ENCODE data around the gene SHROOM3.
A peak's percentile ranks its signal among the peaks of the same experiment; 100 is the strongest.
"Not testable (repeated sequence)": the region's sequence is repeated elsewhere in the genome, so short reads cannot be mapped to it uniquely, and the experiment has no call there.

Gene SHROOM3

DNA sequence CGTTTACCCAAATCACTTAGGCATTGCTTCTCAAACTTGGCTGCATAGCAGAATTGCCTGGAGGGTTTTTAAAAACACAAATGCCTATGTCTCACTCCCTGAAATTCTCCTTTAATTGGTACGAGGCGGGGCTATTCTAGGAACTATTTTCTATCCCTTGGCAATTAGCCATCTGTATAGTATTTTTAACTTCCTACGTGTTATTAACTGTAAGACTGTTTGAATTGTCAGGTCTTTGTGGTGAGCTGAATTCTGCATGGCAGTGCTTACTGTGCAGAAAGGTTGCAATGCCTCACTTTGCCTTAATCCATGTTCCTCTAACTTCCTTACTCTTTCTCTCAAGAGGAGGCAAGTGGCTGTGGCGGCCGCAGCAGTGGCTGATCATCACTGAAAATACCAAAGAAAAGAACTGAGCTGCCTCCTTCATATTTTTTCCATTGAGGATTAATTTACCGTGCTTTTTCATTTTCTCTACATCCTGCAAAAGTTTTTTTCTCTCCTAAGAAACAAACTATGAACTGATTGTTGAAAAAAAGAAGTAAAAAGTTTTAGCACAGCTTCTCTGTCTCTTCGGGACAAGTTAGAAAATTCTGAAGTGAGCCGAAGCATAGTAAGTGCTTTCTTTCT is at the start of gene SHROOM3:
Gene SHROOM3 (plus strand): TSS at position 329 of the 627 bp plus-strand sequence. CDS start 824 bp downstream, outside the sequence.
- DNase-seq, result no peak

DNA sequence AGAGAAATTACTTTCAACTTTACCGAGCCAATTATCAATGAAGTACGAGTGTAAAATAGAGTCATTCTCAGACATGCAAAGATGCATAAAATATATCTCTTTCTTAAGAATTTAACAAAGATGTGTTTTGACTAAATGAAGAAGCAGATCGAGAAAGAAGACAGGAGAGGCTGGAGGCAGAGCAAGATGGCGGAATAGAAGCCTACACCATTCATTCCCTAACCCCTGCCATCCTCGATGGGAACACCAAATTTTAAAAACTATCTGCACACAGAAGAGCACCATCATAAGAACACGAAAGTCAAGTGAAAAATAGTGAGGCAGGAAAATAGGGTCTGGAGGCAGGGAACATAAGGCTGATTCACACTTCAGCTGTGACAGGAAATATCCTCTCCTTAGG is 49.1 kb upstream of the SHROOM3 start:
- DNase-seq, result no peak

- DNase-seq, result no peak
Measured at GRCh38 chr4:76386566-76387305, 48.3 kb upstream of the SHROOM3 start.

DNA sequence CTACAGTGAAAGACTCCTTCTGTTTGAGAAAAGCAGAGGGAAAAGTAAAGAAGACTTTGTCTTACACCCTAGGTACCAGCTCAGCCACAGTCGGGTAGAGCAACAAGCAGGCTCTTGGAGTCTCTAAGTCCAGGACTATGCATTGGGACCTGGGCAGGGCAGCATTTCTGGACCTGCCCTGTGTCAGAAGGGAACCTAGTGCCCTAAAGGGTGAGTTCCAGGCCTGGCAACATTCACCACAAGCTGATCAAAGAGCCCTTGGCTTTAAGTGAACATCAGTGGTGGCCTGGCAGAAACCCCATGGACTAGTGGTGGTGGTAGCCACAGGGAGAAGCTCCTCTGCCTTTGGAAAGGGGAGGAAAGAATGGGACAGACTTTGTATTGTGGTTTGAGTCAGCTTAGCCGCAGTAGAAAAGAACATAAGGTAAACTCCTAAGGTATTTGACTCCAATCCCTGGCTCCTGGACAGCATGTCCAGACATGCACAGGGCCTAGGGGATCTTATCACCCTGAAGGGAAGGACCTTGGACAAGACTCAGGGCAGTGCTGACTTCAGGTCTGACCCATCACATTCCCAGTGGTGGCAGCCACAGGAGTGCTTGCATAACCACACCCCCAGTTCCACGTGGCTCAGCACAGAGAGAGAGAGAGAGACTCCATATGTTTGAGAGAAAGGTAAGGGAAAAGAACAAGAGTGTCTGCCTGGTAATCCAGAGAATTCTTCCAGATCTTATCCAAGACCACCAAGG is 46.7 kb upstream of the SHROOM3 start:
- DNase-seq, result no peak

DNA sequence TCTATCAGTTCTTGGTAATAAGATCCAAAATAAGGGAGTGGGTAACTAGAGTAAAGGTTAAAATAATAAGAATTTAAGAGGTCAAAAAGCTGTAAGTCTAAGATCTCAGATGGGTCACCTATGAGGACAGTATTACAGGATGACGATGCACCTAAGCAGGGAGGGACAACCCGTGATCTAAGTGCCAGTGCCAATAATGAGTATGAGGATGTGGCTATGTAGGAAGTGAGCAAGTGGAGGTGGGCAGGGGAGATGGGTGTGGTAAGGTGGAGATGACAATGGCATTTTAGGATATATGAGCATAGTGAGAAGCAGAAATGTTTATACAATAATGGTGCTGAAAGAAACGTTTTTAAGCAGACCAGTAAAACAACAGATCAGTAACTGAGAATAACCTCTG is 33.4 kb upstream of the SHROOM3 start:
- DNase-seq, result no peak

DNA sequence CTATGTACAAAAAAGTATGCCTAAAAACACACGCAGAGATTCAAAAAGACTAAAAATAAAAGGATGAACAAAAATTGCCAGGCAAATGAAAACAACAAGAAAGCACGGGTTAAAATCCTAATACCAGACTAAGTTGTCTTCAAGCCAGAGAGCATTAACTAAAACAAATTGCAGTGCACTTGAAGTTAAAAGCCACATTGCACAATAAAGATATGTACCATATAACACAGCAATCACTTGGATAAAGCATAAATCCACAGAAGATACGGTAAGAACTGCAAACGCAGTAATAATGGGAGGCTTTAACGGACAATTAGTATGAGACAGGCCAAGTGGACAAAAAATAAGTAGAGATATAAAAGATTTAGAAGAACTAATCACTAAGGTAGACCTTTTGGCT is 28.9 kb upstream of the SHROOM3 start:
- DNase-seq, result no peak

DNA sequence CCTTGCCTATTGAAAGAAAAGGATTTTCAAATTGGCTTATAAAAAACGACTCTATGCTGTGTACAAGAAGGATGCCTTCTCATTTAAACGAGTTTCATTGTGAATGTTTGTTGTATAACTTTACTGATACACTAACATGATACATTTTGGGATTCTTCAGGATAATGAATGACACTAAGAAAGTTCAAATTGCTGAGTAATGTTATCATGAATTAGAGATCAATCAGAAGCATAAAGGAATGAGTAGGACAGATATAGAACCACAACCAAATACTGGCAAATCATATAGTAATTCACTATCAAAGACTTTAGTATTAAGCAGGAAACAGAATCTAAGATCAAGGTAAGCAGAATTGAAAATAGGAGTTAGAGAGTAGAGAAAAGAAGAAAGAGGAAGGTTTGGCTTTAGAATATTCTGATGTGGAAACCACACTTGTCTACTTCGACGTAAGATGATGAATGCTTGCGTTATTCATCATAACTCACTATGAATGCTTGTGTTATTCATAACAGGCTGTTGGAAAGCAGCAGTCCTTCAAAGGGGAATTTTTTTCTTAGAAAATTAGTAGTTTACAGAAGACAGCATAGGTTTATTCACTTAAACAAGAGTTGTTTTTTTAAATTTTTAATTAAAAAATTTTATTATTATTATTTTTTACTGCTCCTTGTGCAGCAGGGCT is 27.4 kb upstream of the SHROOM3 start:
- no peak for DNase-seq

DNA sequence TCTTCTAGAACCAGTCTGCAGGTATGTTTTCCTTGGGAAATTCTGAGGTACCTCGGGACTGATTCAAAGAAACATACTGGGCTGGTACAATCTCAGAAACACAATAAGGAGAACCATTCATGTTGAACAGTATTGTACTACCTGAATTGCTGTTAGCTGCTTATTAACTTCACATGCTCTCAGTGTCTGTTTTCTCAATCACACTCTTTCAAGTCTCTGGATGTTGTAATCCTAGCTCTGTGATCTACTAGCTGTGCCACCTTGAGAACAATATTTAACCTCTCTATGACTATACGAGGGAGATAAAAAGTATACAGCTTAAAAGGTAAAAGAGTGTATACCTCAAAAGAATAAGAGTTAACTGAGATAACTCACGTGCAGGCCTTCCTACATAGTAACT is 24.4 kb upstream of the SHROOM3 start:
- no peak for DNase-seq

GRCh38 chr4:76420188-76420761 is 14.8 kb upstream of the SHROOM3 start:
- no peak for DNase-seq

DNA sequence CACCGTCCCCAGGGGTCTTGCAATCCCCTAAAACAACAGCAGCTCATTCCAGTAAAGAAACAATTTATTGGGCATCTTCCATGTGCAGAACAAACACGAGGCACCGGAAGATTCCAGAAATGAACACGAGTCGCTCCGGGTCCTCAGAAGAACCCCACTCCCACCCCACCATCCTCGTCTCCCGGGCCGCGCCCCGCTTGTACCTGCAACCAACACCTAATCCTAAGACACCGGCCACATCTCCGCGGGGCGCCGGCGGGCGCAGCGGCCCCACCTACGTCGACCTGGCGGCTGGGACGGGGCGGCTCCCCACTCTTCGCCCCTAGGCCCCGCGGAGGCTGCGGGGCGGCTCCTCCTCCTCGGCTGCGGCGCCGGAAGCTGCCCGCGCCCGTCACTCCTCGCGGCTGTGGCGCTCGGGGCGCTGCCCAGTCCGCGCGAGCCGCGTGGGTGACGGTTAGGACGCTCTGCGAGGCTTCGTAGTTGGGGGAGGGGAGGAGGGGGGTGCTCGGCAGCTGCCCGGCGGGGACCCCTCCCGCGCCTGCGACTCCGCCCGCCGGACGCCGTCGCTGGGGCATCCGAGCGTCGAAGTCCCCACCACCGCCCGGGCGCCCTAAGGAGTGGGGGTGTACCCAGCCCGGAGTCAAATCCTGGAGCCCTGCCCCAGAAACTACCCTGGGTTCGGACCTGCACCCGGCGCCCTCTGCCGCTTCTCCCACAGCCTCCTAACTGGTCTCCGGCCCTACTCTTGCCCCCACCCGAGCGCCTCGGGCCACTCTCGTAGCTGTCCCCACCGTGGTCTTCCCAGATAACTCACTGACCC is 14.1 kb upstream of the SHROOM3 start, which contains the start of gene CCDC158:
Gene CCDC158 (minus strand): TSS at position 380 of the 820 bp plus-strand sequence. CDS start 17,934 bp downstream, outside the sequence.
- no peak for DNase-seq

- not testable (repeated sequence) for DNase-seq
Measured at GRCh38 chr4:76423159-76423558, 11.9 kb upstream of the SHROOM3 start.

DNA sequence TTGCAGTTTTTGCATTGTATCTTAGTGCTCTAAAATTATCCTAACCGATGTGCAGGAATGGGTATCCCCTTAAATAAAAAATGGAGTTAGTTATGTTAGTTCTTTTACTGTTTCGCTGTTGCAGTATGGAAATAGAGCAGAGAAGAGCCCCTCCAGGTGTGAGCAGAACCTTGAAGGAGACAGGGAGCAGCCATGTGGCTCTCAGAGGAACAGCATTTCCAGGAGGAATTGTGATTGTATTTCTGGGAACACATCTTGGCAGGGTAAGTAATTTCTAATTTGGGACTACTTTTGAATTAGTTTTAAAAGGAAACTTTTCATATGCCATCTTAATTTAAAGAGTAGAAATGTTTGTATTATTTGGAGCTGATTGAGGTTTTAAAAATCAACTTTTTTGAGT is 8.8 kb upstream of the SHROOM3 start:
- DNase-seq, result no peak

- no peak for DNase-seq
Measured at GRCh38 chr4:76429636-76430035, 5.4 kb upstream of the SHROOM3 start.

DNA sequence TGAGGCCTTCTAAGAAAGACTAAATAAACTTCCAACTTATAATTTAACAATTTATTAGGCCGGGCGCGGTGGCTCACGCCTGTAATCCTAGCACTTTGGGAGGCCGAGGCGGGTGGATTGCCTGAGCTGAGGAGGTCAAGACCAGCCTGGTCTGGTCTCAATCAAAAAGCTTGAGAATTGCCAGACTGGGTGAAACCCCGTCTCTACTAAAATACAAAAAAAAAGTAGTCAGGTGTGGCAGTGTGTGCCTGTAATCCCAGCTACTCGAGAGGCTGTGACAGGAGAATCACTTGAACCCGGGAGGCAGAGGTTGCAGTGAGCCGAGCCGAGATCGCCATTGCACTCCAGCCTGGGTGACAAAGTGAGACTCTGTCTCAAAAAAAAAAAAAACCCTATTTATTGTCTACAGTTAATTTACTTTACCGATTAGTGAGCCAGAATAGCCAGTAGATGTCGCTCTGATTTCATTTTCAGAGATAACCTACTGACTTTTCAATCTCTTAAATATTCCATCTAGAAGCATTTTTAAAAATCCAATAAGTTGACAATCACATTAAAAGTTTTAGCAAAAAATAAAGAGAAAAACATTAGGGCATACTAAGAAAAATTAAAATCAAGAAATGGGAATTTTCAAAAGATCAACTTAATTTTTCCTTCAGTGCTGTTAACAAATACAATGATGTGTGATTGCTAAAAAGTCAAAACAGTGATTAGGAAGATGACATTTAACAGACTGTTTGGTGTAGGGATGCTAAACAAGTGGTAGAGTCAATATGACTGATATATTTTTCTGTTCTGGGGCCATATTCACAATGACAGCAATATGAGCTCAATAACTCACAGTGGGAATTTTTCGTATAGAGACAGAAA is 4.3 kb upstream of the SHROOM3 start:
- peak; percentile 56 for DNase-seq

GRCh38 chr4:76435528-76436319 is 695 bp downstream of the SHROOM3 start:
- no peak for DNase-seq

DNA sequence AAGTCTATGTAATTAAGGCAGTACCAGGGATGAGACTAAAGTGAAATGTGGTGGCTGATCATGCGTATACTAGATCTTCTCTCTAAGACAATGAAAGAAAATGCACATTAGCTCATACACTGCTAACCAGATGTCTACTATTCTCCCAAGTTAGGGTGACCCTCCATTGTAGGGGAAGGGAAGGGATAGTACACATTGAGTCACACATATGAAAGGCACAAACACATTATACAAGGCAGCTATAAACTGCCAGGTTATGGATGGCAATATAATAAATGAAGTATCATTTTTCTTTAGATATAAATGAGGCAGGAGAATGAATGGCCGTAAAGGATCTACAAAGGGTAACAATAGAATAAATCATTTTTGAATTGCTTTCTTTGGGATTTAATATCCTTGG is 4.5 kb downstream of the SHROOM3 start:
- no peak for DNase-seq

DNA sequence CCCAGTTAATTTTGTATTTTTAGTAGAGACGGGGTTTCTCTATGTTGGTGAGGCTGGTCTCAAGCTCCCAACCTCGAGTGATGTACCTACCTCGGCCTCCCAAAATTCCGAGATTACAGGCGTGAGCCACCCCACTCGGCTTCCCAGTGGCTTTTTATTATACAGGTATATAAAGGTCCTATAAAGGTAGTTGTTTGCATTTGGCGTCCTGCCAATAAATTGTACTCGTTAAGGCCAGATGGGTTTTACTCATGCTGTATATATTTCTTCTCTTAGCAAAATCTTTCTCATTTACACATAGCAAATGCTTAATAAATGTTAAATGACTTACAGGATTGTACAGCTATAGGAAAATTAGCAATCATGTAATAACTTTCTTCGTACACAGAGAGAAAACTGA is 6.9 kb downstream of the SHROOM3 start:
- no peak for DNase-seq

DNA sequence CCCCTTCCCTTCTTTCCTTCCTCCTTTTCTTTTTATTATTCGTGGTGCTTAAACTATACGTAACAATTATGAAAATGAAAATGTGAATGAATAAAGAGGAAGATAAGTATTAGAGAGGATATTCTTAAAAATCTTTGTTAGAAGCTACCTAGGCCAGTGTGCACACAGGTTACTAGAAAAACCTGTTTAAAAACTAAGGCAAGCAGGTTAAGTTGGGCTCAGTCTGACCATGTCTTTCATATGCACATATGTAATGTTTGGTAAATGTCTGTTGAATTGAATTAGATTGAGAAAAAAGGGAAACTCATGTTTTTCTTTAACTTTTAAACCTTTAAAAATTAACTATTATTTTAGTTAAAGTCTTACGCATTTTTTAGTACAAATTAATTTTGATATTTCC is 7.8 kb downstream of the SHROOM3 start:
- DNase-seq, result no peak

GRCh38 chr4:76443376-76443775 is 8.3 kb downstream of the SHROOM3 start:
- DNase-seq, result no peak

DNA sequence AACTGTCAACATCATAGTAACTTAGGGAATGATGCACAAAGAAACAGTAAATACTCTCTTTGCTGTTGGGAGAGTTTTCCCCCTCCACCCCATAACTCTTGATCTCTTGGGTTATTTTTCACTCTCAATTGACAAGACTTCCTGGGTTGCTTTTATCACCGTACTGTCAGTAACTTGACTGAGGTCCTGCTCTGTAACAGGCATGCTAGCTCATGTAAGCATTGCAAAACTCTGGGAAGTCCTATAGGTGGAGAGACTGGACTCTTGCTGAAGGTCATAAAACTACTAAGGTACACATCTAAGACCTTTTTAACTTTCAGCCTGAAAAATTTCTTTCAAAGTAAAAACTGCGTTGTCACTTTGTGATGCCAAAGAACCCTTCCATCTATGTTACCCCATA is 10.9 kb downstream of the SHROOM3 start:
- no peak for DNase-seq
